ENCODE data around the gene KIF3C.
"Not testable (repeated sequence)": the region's sequence is repeated elsewhere in the genome, so short reads cannot be mapped to it uniquely, and the experiment has no call there.

Gene KIF3C

GRCh38 chr2:25920336-25920735 is 62.0 kb downstream of the KIF3C start:
- H3K36me3 ChIP-seq (ENCODE audit: control insufficient read depth, insufficient read depth, low read length) = no peaks in the 10 kb centered on the region
- no peaks in the 10 kb centered on the region for H3K27me3 ChIP-seq (ENCODE audit: control insufficient read depth, insufficient read depth, low read length)
- no peak overlapping the region for H3K27ac ChIP-seq (ENCODE audit: low read depth, low read length)
- H3K4me3 ChIP-seq (ENCODE audit: low read length) = no peak overlapping the region
- no peak overlapping the region for H3K9ac ChIP-seq (ENCODE audit: low read length)
- no peaks in the 10 kb centered on the region for H3K4me1 ChIP-seq (ENCODE audit: control insufficient read depth, insufficient read depth, low read length)

- no peaks in the 10 kb centered on the region for H3K36me3 ChIP-seq (ENCODE audit: control insufficient read depth, insufficient read depth, low read length)
- no peaks in the 10 kb centered on the region for H3K27me3 ChIP-seq (ENCODE audit: control insufficient read depth, insufficient read depth, low read length)
- H3K4me1 ChIP-seq (ENCODE audit: control insufficient read depth, insufficient read depth, low read length) = no peaks in the 10 kb centered on the region
- no peak overlapping the region for H3K27ac ChIP-seq (ENCODE audit: low read depth, low read length)
- H3K9ac ChIP-seq (ENCODE audit: low read length) = no peak overlapping the region
- H3K4me3 ChIP-seq (ENCODE audit: low read length) = no peak overlapping the region
These were observed 64.5 kb downstream of the KIF3C start for GRCh38 chr2:25917832-25918231.

GRCh38 chr2:25917411-25917810 is 64.9 kb downstream of the KIF3C start:
- H3K4me3 ChIP-seq (ENCODE audit: low read length); H3K36me3 ChIP-seq (ENCODE audit: control insufficient read depth, insufficient read depth, low read length); H3K27me3 ChIP-seq (ENCODE audit: control insufficient read depth, insufficient read depth, low read length); H3K9ac ChIP-seq (ENCODE audit: low read length); H3K27ac ChIP-seq (ENCODE audit: low read depth, low read length); H3K4me1 ChIP-seq (ENCODE audit: control insufficient read depth, insufficient read depth, low read length): not testable (repeated sequence)

- H3K4me1 ChIP-seq (ENCODE audit: control insufficient read depth, insufficient read depth, low read length); H3K27ac ChIP-seq (ENCODE audit: low read depth, low read length); H3K9ac ChIP-seq (ENCODE audit: low read length); H3K36me3 ChIP-seq (ENCODE audit: control insufficient read depth, insufficient read depth, low read length); H3K4me3 ChIP-seq (ENCODE audit: low read length); H3K27me3 ChIP-seq (ENCODE audit: control insufficient read depth, insufficient read depth, low read length): not testable (repeated sequence)
These were observed 66.1 kb downstream of the KIF3C start for GRCh38 chr2:25915944-25916772.

- H3K4me1 ChIP-seq (ENCODE audit: control insufficient read depth, insufficient read depth, low read length); H3K4me3 ChIP-seq (ENCODE audit: low read length); H3K9ac ChIP-seq (ENCODE audit: low read length); H3K27ac ChIP-seq (ENCODE audit: low read depth, low read length); H3K36me3 ChIP-seq (ENCODE audit: control insufficient read depth, insufficient read depth, low read length); H3K27me3 ChIP-seq (ENCODE audit: control insufficient read depth, insufficient read depth, low read length): not testable (repeated sequence)
These were observed 66.9 kb downstream of the KIF3C start for GRCh38 chr2:25915411-25915810.

- not testable (repeated sequence) for H3K4me1 ChIP-seq (ENCODE audit: control insufficient read depth, insufficient read depth, low read length); H3K9ac ChIP-seq (ENCODE audit: low read length); H3K36me3 ChIP-seq (ENCODE audit: control insufficient read depth, insufficient read depth, low read length); H3K27me3 ChIP-seq (ENCODE audit: control insufficient read depth, insufficient read depth, low read length); H3K27ac ChIP-seq (ENCODE audit: low read depth, low read length); H3K4me3 ChIP-seq (ENCODE audit: low read length)
These were observed 68.7 kb downstream of the KIF3C start for GRCh38 chr2:25913696-25913973.

GRCh38 chr2:25912851-25913695 is 69.2 kb downstream of the KIF3C start:
- Histone ChIP-seq H3K27ac (ENCODE audit: low read depth, low read length) (no peak overlapping the region), H3K36me3 (ENCODE audit: control insufficient read depth, insufficient read depth, low read length) (no peaks in the 10 kb centered on the region), H3K4me3 (ENCODE audit: low read length) (no peak overlapping the region), H3K9ac (ENCODE audit: low read length) (no peak overlapping the region), H3K4me1 (ENCODE audit: control insufficient read depth, insufficient read depth, low read length) (no peaks in the 10 kb centered on the region), H3K27me3 (ENCODE audit: control insufficient read depth, insufficient read depth, low read length) (no peaks in the 10 kb centered on the region)

GRCh38 chr2:25909574-25909973 is 72.7 kb downstream of the KIF3C start:
- not testable (repeated sequence) for H3K4me3 ChIP-seq (ENCODE audit: low read length); H3K36me3 ChIP-seq (ENCODE audit: control insufficient read depth, insufficient read depth, low read length); H3K4me1 ChIP-seq (ENCODE audit: control insufficient read depth, insufficient read depth, low read length); H3K27ac ChIP-seq (ENCODE audit: low read depth, low read length); H3K27me3 ChIP-seq (ENCODE audit: control insufficient read depth, insufficient read depth, low read length); H3K9ac ChIP-seq (ENCODE audit: low read length)

- no peak overlapping the region for H3K4me3 ChIP-seq (ENCODE audit: low read length)
- H3K36me3 ChIP-seq (ENCODE audit: control insufficient read depth, insufficient read depth, low read length) = no peaks in the 10 kb centered on the region
- no peak overlapping the region for H3K9ac ChIP-seq (ENCODE audit: low read length)
- no peaks in the 10 kb centered on the region for H3K4me1 ChIP-seq (ENCODE audit: control insufficient read depth, insufficient read depth, low read length)
- H3K27ac ChIP-seq (ENCODE audit: low read depth, low read length) = no peak overlapping the region
- H3K27me3 ChIP-seq (ENCODE audit: control insufficient read depth, insufficient read depth, low read length) = no peaks in the 10 kb centered on the region
These were observed 77.2 kb downstream of the KIF3C start for GRCh38 chr2:25905126-25905525.

- Histone ChIP-seq H3K9ac (ENCODE audit: low read length) (no peak overlapping the region), H3K4me3 (ENCODE audit: low read length) (no peak overlapping the region)
These were observed 79.0 kb downstream of the KIF3C start for GRCh38 chr2:25903216-25903776.

GRCh38 chr2:25899404-25899970 is 82.8 kb downstream of the KIF3C start:
- Histone ChIP-seq H3K9ac (ENCODE audit: low read length) (no peak overlapping the region), H3K27me3 (ENCODE audit: control insufficient read depth, insufficient read depth, low read length) (no peaks in the 10 kb centered on the region), H3K4me1 (ENCODE audit: control insufficient read depth, insufficient read depth, low read length) (no peaks in the 10 kb centered on the region), H3K4me3 (ENCODE audit: low read length) (no peak overlapping the region), H3K27ac (ENCODE audit: low read depth, low read length) (no peak overlapping the region), H3K36me3 (ENCODE audit: control insufficient read depth, insufficient read depth, low read length) (no peaks in the 10 kb centered on the region)

More at GRCh38 chr2:25903216-25903776, 79.0 kb downstream of the KIF3C start:
- H3K36me3 ChIP-seq (ENCODE audit: control insufficient read depth, insufficient read depth, low read length) = no peaks in the 10 kb centered on the region
- no peaks in the 10 kb centered on the region for H3K27me3 ChIP-seq (ENCODE audit: control insufficient read depth, insufficient read depth, low read length)
- no peaks in the 10 kb centered on the region for H3K4me1 ChIP-seq (ENCODE audit: control insufficient read depth, insufficient read depth, low read length)
- no peak overlapping the region for H3K27ac ChIP-seq (ENCODE audit: low read depth, low read length)

- Histone ChIP-seq H3K4me1 (ENCODE audit: control insufficient read depth, insufficient read depth, low read length) (no peaks in the 10 kb centered on the region), H3K4me3 (ENCODE audit: low read length) (no peak overlapping the region), H3K9ac (ENCODE audit: low read length) (no peak overlapping the region), H3K27me3 (ENCODE audit: control insufficient read depth, insufficient read depth, low read length) (no peaks in the 10 kb centered on the region), H3K27ac (ENCODE audit: low read depth, low read length) (no peak overlapping the region), H3K36me3 (ENCODE audit: control insufficient read depth, insufficient read depth, low read length) (no peaks in the 10 kb centered on the region)
These were observed 84.8 kb downstream of the KIF3C start for GRCh38 chr2:25897506-25897905.

Measured in rectal smooth muscle tissue (tissue), 1 donor.